C4-2B (cell line): Measurements from ENCODE around the gene SAP25.

Source experiments
- CTCF ChIP-seq: fragments of 450-650 bp; conservative IDR thresholded peaks from 2 replicates; pipeline ENCODE4 v1.5.1; 2017; ENCODE audit warnings: mild to moderate bottlenecking
- ZFX ChIP-seq: fragments of 450-650 bp; IDR thresholded peaks from 2 replicates; pipeline ENCODE4 v1.6.1; 2017

GRCh38 chr7:100553032-100553431, 20.7 kb downstream of the SAP25 start:
- TF ChIP-seq CTCF (no peak), ZFX (no peak)
